Measurements from ENCODE around the gene RASGRP2. TPM values are rescaled to one million over a fixed set of nuclear protein-coding genes. Genes with fewer than 3 reads are reported as not detected.

Gene RASGRP2
- total and polyA plus RNA-seq, 11 donors: 16.2 to 78.9 (median 28.1) TPM

DNA sequence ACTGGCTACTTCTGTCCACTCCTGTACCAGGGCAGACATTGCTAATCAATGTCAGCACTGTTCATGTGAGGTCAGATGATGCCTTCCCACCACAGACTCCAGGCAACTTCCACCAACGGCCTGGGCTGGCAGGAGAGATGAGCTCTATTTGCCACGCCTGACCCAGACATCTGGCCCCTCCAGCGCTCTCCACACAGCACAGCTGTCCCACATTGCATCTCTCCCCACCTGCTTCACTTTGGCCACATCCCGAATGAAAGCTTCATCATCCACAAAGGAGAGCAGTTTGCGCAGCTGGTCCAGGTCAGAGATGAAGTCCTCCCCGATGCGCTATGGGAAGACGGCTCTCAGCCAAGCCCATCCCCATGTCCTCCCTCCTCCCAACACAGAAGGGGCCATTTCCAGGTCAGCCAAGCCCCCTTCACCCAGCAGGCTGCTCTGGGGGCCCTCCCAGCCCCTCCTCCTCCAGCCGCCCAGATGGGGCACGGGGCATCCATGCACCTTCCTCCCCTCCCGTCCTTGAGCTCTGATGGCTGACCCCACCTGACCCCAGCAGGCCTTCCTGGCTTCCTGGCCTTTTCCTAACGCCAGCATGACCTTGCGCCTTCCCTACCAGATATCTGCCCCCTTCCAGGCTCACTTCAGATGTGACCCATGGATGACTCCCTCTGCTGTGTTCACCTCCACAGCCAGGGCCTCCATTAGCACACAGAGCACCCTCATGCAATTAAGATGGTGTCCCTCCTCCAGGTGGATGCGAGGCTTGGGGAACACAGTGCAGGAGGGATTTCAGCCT, 8.4 kb upstream of the RASGRP2 start:
- TF ChIP-seq, protein P1, sequence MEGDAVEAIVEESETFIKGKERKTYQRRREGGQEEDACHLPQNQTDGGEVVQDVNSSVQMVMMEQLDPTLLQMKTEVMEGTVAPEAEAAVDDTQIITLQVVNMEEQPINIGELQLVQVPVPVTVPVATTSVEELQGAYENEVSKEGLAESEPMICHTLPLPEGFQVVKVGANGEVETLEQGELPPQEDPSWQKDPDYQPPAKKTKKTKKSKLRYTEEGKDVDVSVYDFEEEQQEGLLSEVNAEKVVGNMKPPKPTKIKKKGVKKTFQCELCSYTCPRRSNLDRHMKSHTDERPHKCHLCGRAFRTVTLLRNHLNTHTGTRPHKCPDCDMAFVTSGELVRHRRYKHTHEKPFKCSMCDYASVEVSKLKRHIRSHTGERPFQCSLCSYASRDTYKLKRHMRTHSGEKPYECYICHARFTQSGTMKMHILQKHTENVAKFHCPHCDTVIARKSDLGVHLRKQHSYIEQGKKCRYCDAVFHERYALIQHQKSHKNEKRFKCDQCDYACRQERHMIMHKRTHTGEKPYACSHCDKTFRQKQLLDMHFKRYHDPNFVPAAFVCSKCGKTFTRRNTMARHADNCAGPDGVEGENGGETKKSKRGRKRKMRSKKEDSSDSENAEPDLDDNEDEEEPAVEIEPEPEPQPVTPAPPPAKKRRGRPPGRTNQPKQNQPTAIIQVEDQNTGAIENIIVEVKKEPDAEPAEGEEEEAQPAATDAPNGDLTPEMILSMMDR (IDR thresholded peaks at IDR 0.05): no peak
- TF ChIP-seq POLR2A (IDR thresholded peaks at IDR 0.05): no peak
- H3K27ac ChIP-seq: no peak overlapping the region
- H3K4me3 ChIP-seq: no peak overlapping the region
- ATAC-seq: no peak
- DNase-seq: no peak
- WGBS, 4 donors: 85 to 92% (median 86%) methylated on average over 13 to 14 of the region's 14 CpGs
- H3K4me1 ChIP-seq: no peaks in the 10 kb centered on the region
- H3K27me3 ChIP-seq: no peaks in the 10 kb centered on the region
- H3K9me3 ChIP-seq: no peaks in the 10 kb centered on the region
- intact Hi-C loops (cut with DNase I): no loop called here
- peaks cover 0 to 42% (median 18%) of the 10 kb centered on the region in 9 donors for H3K36me3 ChIP-seq

DNA sequence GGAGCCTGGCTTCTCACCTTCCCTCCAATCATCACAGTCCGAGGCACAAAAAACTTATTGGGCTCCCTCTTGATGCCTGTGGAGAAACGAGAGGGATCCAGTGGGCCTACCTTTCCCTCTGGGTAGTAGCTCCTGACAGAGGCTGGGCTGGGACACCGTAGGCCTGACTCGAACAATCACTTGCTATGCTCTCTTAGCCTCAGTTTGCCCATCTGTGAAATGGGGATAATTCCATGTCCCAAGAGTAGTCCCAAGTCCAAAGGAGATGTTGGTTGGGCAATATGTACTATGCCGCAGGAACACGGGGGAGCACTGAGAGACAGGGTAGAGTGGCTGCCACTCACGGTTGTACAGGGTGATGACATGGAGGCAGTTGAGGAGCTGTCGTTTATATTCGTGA, 7.6 kb upstream of the RASGRP2 start:
- no peaks in the 10 kb centered on the region for H3K27me3 ChIP-seq
- H3K9me3 ChIP-seq: no peaks in the 10 kb centered on the region
- peaks cover 0 to 42% (median 18%) of the 10 kb centered on the region in 9 donors for H3K36me3 ChIP-seq
- ATAC-seq (no peak), DNase-seq (no peak)
- intact Hi-C loops (cut with DNase I): no loop called here
- TF ChIP-seq, protein P1 (IDR thresholded peaks at IDR 0.05): no peak
- no peak for TF ChIP-seq POLR2A (IDR thresholded peaks at IDR 0.05)
- H3K4me1 ChIP-seq: no peaks in the 10 kb centered on the region
- no peak overlapping the region for H3K4me3 ChIP-seq
- H3K27ac ChIP-seq: no peak overlapping the region
- 87 to 97% (median 94%) methylated on average over 6 to 9 of the region's 9 CpGs for WGBS, 4 donors

DNA sequence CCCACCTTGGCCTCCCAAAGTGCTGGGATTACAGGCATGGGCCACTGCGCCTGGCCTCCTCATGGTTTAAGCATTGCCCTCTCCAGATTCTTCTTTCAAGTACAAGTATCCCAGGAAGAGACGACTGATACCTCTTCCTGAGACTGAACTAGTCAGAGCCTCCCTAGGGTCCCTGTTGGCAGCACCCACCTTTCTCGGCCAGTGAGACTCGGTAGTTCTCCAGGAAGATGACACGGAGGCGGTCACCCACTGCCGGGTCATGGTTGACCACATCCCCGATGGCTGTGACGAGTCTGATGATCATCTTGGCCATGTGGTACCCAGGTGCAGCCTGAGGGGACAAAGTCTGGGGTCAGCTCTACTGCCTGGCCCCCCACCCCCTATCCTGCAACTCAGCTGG, 7.2 kb upstream of the RASGRP2 start:
- Histone ChIP-seq H3K9me3 (no peaks in the 10 kb centered on the region), H3K4me3 (no peak overlapping the region), H3K27me3 (no peaks in the 10 kb centered on the region), H3K36me3 (peaks cover 0 to 42% (median 18%) of the 10 kb centered on the region in 9 donors), H3K27ac (no peak overlapping the region), H3K4me1 (peaks cover 0 to 4% (median under 1%) of the 10 kb centered on the region in 12 donors)
- ATAC-seq: no peak
- 81 to 93% (median 91%) methylated on average over 5 to 9 of the region's 9 CpGs for WGBS, 4 donors
- DNase-seq: no peak
- TF ChIP-seq POLR2A (IDR thresholded peaks at IDR 0.05): no peak
- TF ChIP-seq, protein P1 (IDR thresholded peaks at IDR 0.05): no peak
- intact Hi-C loops (cut with DNase I): no loop called here

DNA sequence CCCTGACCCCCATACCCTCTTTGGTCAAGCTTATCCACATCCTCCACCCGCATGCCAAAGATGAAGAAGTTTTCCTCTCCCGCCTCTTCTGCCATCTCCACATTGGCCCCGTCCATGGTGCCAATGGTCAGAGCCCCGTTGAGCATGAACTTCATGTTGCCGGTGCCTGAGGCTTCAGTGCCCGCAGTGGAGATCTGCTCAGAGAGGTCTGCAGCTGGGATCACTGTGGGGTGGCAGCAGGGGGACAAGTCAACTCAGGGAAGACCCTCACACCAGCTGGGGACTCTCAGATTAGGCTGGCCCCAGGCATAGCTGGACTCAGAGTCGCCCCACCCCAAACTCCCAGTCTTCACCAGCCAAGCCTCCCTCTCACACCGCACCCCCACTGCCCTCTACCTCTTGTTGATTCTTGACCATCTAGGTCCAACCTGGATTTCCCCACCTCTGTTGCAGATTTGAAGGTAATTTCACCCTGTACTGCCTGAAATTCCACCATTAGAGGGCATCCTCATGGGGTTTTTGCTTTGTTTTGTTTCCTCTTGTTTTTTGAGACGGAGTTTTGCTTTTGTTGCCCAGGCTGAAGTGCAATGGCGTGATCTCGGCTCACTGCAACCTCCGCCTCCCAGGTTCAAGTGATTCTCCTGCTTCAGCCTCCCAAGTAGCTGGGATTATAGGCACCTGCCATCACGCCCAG, 6.6 kb upstream of the RASGRP2 start:
- DNase-seq: no peak
- Histone ChIP-seq H3K27me3 (no peaks in the 10 kb centered on the region), H3K4me1 (peaks cover 0 to 10% (median 4%) of the 10 kb centered on the region in 12 donors), H3K36me3 (peaks cover 0 to 42% (median 18%) of the 10 kb centered on the region in 9 donors), H3K4me3 (no peak overlapping the region), H3K9me3 (no peaks in the 10 kb centered on the region), H3K27ac (no peak overlapping the region)
- ATAC-seq: no peak
- WGBS, 4 donors: 92 to 97% (median 96%) methylated on average over 13 of the region's 13 CpGs
- intact Hi-C loops (cut with DNase I): no loop called here
- no peak for TF ChIP-seq POLR2A (IDR thresholded peaks at IDR 0.05)
